ENCODE measurements around the gene THADA.

GRCh38 chr2:43222475-43223309 lies 373.1 kb downstream of the THADA start:
- TF ChIP-seq CTCF (IDR thresholded peaks at IDR 0.05; ENCODE audit: low read depth, low read length, poor library complexity, severe bottlenecking), result no peak
- no peak for TF ChIP-seq EZH2phosphoT487 (IDR thresholded peaks at IDR 0.05; ENCODE audit: borderline replicate concordance, low read length)

All from DOHH2 (cell line).